Neuron (in vitro differentiated cells): Measurements from ENCODE around the gene CEP295NL.
"Not testable (repeated sequence)": the region's sequence is repeated elsewhere in the genome, so short reads cannot be mapped to it uniquely, and the experiment has no call there.

Experiments
- H2AFZ ChIP-seq: one replicate; pipeline ENCODE4 v1.6.1; 2013; ENCODE audit warnings: low read depth, mild to moderate bottlenecking, inconsistent platforms, low read length, moderate library complexity
- H3K27me3 ChIP-seq: one replicate; pipeline ENCODE4 v1.6.1; 2013; ENCODE audit warnings: low read length; ENCODE audit not compliant: insufficient read depth
- H3K36me3 ChIP-seq: one replicate; pipeline ENCODE4 v1.6.1; 2013; ENCODE audit warnings: low read length; ENCODE audit not compliant: insufficient read depth
- H3K4me1 ChIP-seq: one replicate; pipeline ENCODE4 v1.6.1; 2013; ENCODE audit warnings: low read length; ENCODE audit not compliant: insufficient read depth
- H3K4me3 ChIP-seq: 2 replicates; pipeline ENCODE4 v1.5.1; 2013; ENCODE audit warnings: mild to moderate bottlenecking, low read length, moderate library complexity
- H3K9me3 ChIP-seq: one replicate; pipeline ENCODE4 v1.6.1; 2013; ENCODE audit warnings: low read length

Gene CEP295NL

GRCh38 chr17:78896091-78896833 lies 6.7 kb downstream of the CEP295NL start:
- H3K4me3 ChIP-seq, result no peak overlapping the region
- H3K27me3 ChIP-seq, result no peaks in the 10 kb centered on the region
- no peaks in the 10 kb centered on the region for H3K36me3 ChIP-seq
- no peak overlapping the region for H2AFZ ChIP-seq
- no peaks in the 10 kb centered on the region for H3K9me3 ChIP-seq
- H3K4me1 ChIP-seq, result peaks cover 58% of the 10 kb centered on the region

- Histone ChIP-seq H3K9me3 (no peaks in the 10 kb centered on the region), H3K4me1 (peaks cover 58% of the 10 kb centered on the region), H3K36me3 (no peaks in the 10 kb centered on the region), H2AFZ (no peak overlapping the region), H3K27me3 (no peaks in the 10 kb centered on the region), H3K4me3 (no peak overlapping the region)
Measured at GRCh38 chr17:78895322-78895721, 7.7 kb downstream of the CEP295NL start.

- Histone ChIP-seq H3K4me1 (peaks cover 44% of the 10 kb centered on the region), H2AFZ (no peak overlapping the region), H3K36me3 (no peaks in the 10 kb centered on the region), H3K27me3 (no peaks in the 10 kb centered on the region), H3K9me3 (no peaks in the 10 kb centered on the region), H3K4me3 (no peak overlapping the region)
Measured at GRCh38 chr17:78893684-78894083, 9.3 kb downstream of the CEP295NL start.

GRCh38 chr17:78892936-78893379 lies 10.0 kb downstream of the CEP295NL start:
- Histone ChIP-seq H3K4me1 (peaks cover 40% of the 10 kb centered on the region), H3K4me3 (no peak overlapping the region), H3K36me3 (no peaks in the 10 kb centered on the region), H2AFZ (no peak overlapping the region), H3K27me3 (no peaks in the 10 kb centered on the region), H3K9me3 (no peaks in the 10 kb centered on the region)

- H3K9me3 ChIP-seq, result no peaks in the 10 kb centered on the region
- no peak overlapping the region for H2AFZ ChIP-seq
- H3K4me1 ChIP-seq, result peaks cover 40% of the 10 kb centered on the region
Measured at GRCh38 chr17:78892520-78892919, 10.5 kb downstream of the CEP295NL start.

GRCh38 chr17:78892062-78892456 lies 10.9 kb downstream of the CEP295NL start:
- no peak overlapping the region for H2AFZ ChIP-seq
- H3K9me3 ChIP-seq, result no peaks in the 10 kb centered on the region
- H3K27me3 ChIP-seq, result no peaks in the 10 kb centered on the region
- H3K36me3 ChIP-seq, result no peaks in the 10 kb centered on the region
- H3K4me3 ChIP-seq, result no peak overlapping the region
- peaks cover 40% of the 10 kb centered on the region for H3K4me1 ChIP-seq

More at GRCh38 chr17:78892520-78892919, 10.5 kb downstream of the CEP295NL start:
- Histone ChIP-seq H3K36me3 (no peaks in the 10 kb centered on the region), H3K4me3 (no peak overlapping the region), H3K27me3 (no peaks in the 10 kb centered on the region)

GRCh38 chr17:78891406-78892061 lies 11.5 kb downstream of the CEP295NL start:
- no peak overlapping the region for H3K4me3 ChIP-seq
- no peaks in the 10 kb centered on the region for H3K36me3 ChIP-seq
- peaks cover 38% of the 10 kb centered on the region for H3K4me1 ChIP-seq
- no peaks in the 10 kb centered on the region for H3K27me3 ChIP-seq
- H2AFZ ChIP-seq, result no peak overlapping the region
- H3K9me3 ChIP-seq, result no peaks in the 10 kb centered on the region

GRCh38 chr17:78890498-78890897 lies 12.5 kb downstream of the CEP295NL start:
- H3K4me1 ChIP-seq, result peaks cover 28% of the 10 kb centered on the region
- no peak overlapping the region for H2AFZ ChIP-seq
- no peaks in the 10 kb centered on the region for H3K9me3 ChIP-seq
- H3K27me3 ChIP-seq, result no peaks in the 10 kb centered on the region
- no peak overlapping the region for H3K4me3 ChIP-seq
- no peaks in the 10 kb centered on the region for H3K36me3 ChIP-seq

GRCh38 chr17:78890096-78890495 lies 12.9 kb downstream of the CEP295NL start:
- not testable (repeated sequence) for H3K4me3 ChIP-seq

GRCh38 chr17:78889531-78889930 lies 13.5 kb downstream of the CEP295NL start:
- no peak overlapping the region for H3K4me3 ChIP-seq
- H3K27me3 ChIP-seq, result no peaks in the 10 kb centered on the region
- H3K4me1 ChIP-seq, result peaks cover 30% of the 10 kb centered on the region
- no peaks in the 10 kb centered on the region for H3K9me3 ChIP-seq
- no peaks in the 10 kb centered on the region for H3K36me3 ChIP-seq
- no peak overlapping the region for H2AFZ ChIP-seq

More at GRCh38 chr17:78890096-78890495, 12.9 kb downstream of the CEP295NL start:
- peaks cover 27% of the 10 kb centered on the region for H3K4me1 ChIP-seq
- not testable (repeated sequence) for H2AFZ ChIP-seq, H3K36me3 ChIP-seq, H3K27me3 ChIP-seq, H3K9me3 ChIP-seq

- Histone ChIP-seq H3K4me1 (peaks cover 33% of the 10 kb centered on the region), H3K36me3 (no peaks in the 10 kb centered on the region), H2AFZ (no peak overlapping the region), H3K4me3 (no peak overlapping the region), H3K9me3 (no peaks in the 10 kb centered on the region), H3K27me3 (no peaks in the 10 kb centered on the region)
Measured at GRCh38 chr17:78888941-78889518, 14.0 kb downstream of the CEP295NL start.

- Histone ChIP-seq H3K36me3 (no peaks in the 10 kb centered on the region), H3K4me1 (peaks cover 36% of the 10 kb centered on the region), H3K27me3 (no peaks in the 10 kb centered on the region), H2AFZ (no peak overlapping the region), H3K4me3 (no peak overlapping the region), H3K9me3 (no peaks in the 10 kb centered on the region)
Measured at GRCh38 chr17:78886954-78887353, 16.0 kb downstream of the CEP295NL start.

GRCh38 chr17:78885956-78886355 lies 17.0 kb downstream of the CEP295NL start:
- no peak overlapping the region for H2AFZ ChIP-seq
- H3K4me1 ChIP-seq, result peaks cover 34% of the 10 kb centered on the region
- no peaks in the 10 kb centered on the region for H3K27me3 ChIP-seq
- peaks cover 4% of the 10 kb centered on the region for H3K36me3 ChIP-seq
- no peak overlapping the region for H3K4me3 ChIP-seq
- no peaks in the 10 kb centered on the region for H3K9me3 ChIP-seq
